ENCODE results near the gene STXBP5. TPM values are rescaled to one million over a fixed set of nuclear protein-coding genes. Genes with fewer than 3 reads are reported as not detected.
A peak's percentile ranks its signal among the peaks of the same experiment; 100 is the strongest.

STXBP5 gene
- total and polyA plus RNA-seq, 9 of the 15 experiments (the other 6 are each of a cell fraction or from before 2014, with no cell fraction given) = 23.3 to 172 (median 71.5) TPM

DNA sequence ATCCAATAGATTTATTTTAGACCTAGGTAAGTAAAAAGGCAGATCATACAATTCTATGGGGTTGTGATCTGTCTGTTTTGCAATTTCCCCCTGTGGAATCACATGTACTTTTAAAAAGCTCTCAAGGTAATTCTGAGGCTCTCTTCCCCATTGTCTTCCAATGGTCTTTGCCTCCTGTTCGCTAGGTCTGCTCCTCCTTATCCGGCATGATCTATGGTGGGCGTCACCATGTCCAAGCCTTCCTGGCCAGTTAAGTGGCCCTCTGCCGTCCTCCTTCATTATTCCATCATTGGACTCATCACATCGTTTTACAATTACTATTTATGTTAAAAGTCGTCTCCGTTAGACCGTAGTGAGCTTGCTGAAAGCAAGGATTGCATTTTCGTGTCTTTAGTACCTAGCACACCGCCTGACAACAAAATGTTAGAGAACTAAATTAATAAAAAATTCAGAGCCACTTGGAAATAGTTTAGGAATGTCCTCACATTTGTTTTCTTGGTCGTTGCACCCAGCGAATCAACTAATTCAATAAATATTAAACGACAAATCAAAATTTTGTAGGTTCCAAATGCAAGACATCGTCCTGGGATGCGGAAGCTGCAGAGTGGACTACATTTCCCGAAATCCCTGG, 2.2 kb upstream of the STXBP5 start (continued):
- TF ChIP-seq, protein P1, sequence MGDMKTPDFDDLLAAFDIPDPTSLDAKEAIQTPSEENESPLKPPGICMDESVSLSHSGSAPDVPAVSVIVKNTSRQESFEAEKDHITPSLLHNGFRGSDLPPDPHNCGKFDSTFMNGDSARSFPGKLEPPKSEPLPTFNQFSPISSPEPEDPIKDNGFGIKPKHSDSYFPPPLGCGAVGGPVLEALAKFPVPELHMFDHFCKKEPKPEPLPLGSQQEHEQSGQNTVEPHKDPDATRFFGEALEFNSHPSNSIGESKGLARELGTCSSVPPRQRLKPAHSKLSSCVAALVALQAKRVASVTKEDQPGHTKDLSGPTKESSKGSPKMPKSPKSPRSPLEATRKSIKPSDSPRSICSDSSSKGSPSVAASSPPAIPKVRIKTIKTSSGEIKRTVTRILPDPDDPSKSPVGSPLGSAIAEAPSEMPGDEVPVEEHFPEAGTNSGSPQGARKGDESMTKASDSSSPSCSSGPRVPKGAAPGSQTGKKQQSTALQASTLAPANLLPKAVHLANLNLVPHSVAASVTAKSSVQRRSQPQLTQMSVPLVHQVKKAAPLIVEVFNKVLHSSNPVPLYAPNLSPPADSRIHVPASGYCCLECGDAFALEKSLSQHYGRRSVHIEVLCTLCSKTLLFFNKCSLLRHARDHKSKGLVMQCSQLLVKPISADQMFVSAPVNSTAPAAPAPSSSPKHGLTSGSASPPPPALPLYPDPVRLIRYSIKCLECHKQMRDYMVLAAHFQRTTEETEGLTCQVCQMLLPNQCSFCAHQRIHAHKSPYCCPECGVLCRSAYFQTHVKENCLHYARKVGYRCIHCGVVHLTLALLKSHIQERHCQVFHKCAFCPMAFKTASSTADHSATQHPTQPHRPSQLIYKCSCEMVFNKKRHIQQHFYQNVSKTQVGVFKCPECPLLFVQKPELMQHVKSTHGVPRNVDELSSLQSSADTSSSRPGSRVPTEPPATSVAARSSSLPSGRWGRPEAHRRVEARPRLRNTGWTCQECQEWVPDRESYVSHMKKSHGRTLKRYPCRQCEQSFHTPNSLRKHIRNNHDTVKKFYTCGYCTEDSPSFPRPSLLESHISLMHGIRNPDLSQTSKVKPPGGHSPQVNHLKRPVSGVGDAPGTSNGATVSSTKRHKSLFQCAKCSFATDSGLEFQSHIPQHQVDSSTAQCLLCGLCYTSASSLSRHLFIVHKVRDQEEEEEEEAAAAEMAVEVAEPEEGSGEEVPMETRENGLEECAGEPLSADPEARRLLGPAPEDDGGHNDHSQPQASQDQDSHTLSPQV (IDR thresholded peaks at IDR 0.05) = peak; percentile 66; the same call in 1 of the 2 replicates
- TF ChIP-seq OTX1 (CRISPR knock-in tag; IDR thresholded peaks at IDR 0.05) (no peak), ZSCAN29 (IDR thresholded peaks at IDR 0.05) (no peak), NFIX (CRISPR knock-in tag; IDR thresholded peaks at IDR 0.05; ENCODE audit: low read depth) (no peak), ATF4 (CRISPR knock-in tag; IDR thresholded peaks at IDR 0.05) (no peak), CREB5 (CRISPR knock-in tag; IDR thresholded peaks at IDR 0.05) (no peak), PHF8 (IDR thresholded peaks at IDR 0.05; ENCODE audit: borderline replicate concordance, low read length) (peak; percentile 35; the same call in 1 of the 2 replicates), ATF7 (IDR thresholded peaks at IDR 0.05) (peak; percentile 67), CBFA2T3 (IDR thresholded peaks at IDR 0.05) (no peak), DNMT1 (IDR thresholded peaks at IDR 0.05) (no peak), NFRKB (IDR thresholded peaks at IDR 0.05; ENCODE audit: low read depth) (peak; percentile 37), TCFL5 (CRISPR knock-in tag; conservative IDR thresholded peaks at IDR 0.05) (no peak), RAD51 (IDR thresholded peaks at IDR 0.05; ENCODE audit: borderline replicate concordance, low read depth) (no peak), ZNF609 (CRISPR knock-in tag; IDR thresholded peaks at IDR 0.05; ENCODE audit: borderline replicate concordance) (no peak), CREM (IDR thresholded peaks at IDR 0.05; ENCODE audit: low read depth) (peak; percentile 75), FOXJ3 (CRISPR knock-in tag; IDR thresholded peaks at IDR 0.05) (no peak), GABPB1 (CRISPR knock-in tag; IDR thresholded peaks at IDR 0.05) (0 out of 2 replicates have a peak, but pooled peaks have one; percentile 19), NUFIP1 (IDR thresholded peaks at IDR 0.05; ENCODE audit: partially characterized antibody) (no peak), BHLHE40 (IDR thresholded peaks at IDR 0.05; ENCODE audit: low read length) (no peak)

Data from K562 (cell line).